Breast epithelium (tissue), 3 donors: ENCODE data around the gene IFT52.

Source experiments
- CTCF ChIP-seq, 3 donors: fragments of 450-650 bp; IDR thresholded peaks; one replicate each; pipeline ENCODE4 v1.5.1; 2016 to 2017; ENCODE audit warnings: antibody characterized with exemption in 3 of 3, mild to moderate bottlenecking in 3 of 3, moderate library complexity in 3 of 3
- POLR2A ChIP-seq: fragments of 450-650 bp; IDR thresholded peaks from one replicate; pipeline ENCODE4 v1.6.1; 2016; ENCODE audit warnings: antibody characterized with exemption, mild to moderate bottlenecking, moderate library complexity

- no peak for TF ChIP-seq CTCF (IDR thresholded peaks at IDR 0.05)
- no peak for TF ChIP-seq POLR2A
Measured at GRCh38 chr20:43680981-43681380, 90.2 kb downstream of the IFT52 start.
